KOPT-K1 (cell line): ENCODE data around the gene PTGIS.

Experiments
- H3K27ac ChIP-seq: fragments of 200-600 bp; sonication (generic); 2 replicates; pipeline ENCODE4 v1.5.1; 2016; ENCODE audit warnings: antibody characterized with exemption, mild to moderate bottlenecking, low read depth, low read length; ENCODE audit not compliant: poor library complexity, severe bottlenecking
- H3K36me3 ChIP-seq: fragments of 200-600 bp; sonication (generic); 2 replicates; pipeline ENCODE4 v1.5.1; 2017; ENCODE audit warnings: antibody characterized with exemption, mild to moderate bottlenecking, low read length, moderate library complexity; ENCODE audit not compliant: insufficient read depth
- H3K9me3 ChIP-seq: fragments of 200-600 bp; sonication (generic); 2 replicates; pipeline ENCODE4 v1.5.1; 2017; ENCODE audit warnings: antibody characterized with exemption, low read length, mild to moderate bottlenecking; ENCODE audit not compliant: insufficient read depth, poor library complexity, severe bottlenecking

Gene PTGIS

DNA sequence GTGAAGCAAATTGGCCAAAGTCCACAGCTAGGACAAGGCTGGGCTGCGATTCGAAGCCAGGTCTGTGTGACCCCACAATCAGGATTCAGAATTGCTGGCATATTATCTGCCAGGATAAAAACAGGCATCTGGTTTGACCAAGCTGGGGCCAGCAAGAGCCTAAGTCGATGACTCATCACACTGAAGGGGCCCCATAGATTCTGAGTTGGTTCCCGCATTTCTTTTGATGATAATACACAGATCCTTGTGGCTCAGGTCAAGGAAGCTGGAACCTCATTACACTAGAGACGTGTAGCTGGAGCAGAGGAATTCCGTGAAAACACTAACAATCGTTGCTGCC lies 92.0 kb downstream of the PTGIS start:
- H3K27ac ChIP-seq, result no peak overlapping the region
- H3K36me3 ChIP-seq, result no peaks in the 10 kb centered on the region
- no peaks in the 10 kb centered on the region for H3K9me3 ChIP-seq

DNA sequence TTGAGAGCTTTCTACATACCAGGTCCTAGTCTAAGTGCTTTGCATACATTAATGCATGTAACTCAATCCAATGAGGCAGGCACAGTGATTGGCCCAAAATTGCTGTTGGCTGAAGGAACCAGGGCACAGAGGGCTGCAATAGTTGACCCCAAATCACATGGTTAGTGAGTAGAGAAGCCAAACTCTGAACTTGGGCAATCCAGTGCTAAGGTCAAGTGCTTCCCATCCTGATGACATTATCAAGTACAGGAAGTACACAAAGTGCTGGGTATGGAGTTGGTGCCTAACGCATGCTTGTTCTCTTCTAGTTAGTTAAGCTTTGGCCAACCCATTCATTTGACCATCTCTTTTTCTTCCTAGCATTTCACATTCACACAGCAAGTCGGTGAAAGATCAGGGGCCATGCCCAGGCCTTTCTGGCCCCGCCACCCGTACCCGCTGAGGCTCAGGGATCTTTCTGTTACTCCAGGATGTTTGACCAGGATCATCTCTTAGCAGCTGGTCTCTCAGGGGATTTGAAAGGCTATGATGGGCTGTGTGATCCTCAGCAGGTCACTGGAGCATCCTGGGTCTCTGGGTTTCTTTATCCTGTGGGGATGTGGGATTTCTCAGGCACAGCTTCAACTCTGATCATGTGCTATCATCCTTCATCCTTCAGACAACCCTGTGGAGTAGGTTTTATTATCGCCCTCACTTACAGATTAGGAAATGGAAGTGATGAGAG lies 92.5 kb downstream of the PTGIS start:
- Histone ChIP-seq H3K9me3 (no peaks in the 10 kb centered on the region), H3K36me3 (no peaks in the 10 kb centered on the region), H3K27ac (no peak overlapping the region)

DNA sequence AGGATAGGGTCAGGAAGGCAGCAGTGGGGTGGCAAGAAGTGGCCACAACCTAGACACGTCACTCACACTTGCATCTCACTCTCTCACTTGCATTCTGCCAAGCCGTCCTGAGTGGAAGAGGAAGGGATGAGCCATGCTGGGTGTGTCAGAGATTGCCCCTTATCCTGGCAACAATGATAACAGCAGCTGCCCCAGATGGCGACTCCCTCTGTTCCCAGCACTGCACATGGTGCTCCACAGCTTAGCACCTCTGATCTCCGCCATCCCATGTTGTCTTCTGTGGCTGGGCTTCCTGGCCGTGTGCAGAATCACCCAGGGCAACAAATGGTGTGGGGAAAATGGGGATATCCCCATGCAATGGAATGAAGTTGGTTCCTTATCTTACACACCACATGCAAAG lies 96.5 kb downstream of the PTGIS start:
- H3K9me3 ChIP-seq, result no peaks in the 10 kb centered on the region
- no peak overlapping the region for H3K27ac ChIP-seq
- no peaks in the 10 kb centered on the region for H3K36me3 ChIP-seq

- H3K27ac ChIP-seq, result no peak overlapping the region
- no peaks in the 10 kb centered on the region for H3K9me3 ChIP-seq
- H3K36me3 ChIP-seq, result no peaks in the 10 kb centered on the region
Observed at GRCh38 chr20:49470922-49471321, 97.0 kb downstream of the PTGIS start.

DNA sequence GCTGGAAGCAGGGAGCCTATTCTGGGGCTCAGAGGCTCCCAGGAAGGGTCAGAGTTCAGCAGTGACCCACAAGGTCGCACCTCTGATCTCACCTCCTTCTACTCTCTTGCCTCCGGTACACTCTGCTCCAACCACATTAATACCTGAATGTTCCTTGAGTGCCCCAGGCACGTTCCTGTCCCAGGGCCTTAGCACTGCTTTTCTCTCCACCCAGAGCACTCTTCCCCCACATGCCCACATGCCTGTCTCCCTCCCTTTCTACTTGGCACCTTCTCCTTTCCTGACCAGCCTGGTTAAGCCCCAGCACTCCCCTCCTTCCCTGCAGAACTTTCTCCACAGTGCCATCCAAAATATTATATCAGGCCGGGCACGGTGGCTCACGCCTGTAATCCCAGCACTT lies 98.9 kb downstream of the PTGIS start:
- Histone ChIP-seq H3K9me3 (no peaks in the 10 kb centered on the region), H3K36me3 (no peaks in the 10 kb centered on the region), H3K27ac (no peak overlapping the region)

- Histone ChIP-seq H3K9me3 (no peaks in the 10 kb centered on the region), H3K36me3 (no peaks in the 10 kb centered on the region), H3K27ac (no peak overlapping the region)
Observed at GRCh38 chr20:49468412-49468811, 99.5 kb downstream of the PTGIS start.

DNA sequence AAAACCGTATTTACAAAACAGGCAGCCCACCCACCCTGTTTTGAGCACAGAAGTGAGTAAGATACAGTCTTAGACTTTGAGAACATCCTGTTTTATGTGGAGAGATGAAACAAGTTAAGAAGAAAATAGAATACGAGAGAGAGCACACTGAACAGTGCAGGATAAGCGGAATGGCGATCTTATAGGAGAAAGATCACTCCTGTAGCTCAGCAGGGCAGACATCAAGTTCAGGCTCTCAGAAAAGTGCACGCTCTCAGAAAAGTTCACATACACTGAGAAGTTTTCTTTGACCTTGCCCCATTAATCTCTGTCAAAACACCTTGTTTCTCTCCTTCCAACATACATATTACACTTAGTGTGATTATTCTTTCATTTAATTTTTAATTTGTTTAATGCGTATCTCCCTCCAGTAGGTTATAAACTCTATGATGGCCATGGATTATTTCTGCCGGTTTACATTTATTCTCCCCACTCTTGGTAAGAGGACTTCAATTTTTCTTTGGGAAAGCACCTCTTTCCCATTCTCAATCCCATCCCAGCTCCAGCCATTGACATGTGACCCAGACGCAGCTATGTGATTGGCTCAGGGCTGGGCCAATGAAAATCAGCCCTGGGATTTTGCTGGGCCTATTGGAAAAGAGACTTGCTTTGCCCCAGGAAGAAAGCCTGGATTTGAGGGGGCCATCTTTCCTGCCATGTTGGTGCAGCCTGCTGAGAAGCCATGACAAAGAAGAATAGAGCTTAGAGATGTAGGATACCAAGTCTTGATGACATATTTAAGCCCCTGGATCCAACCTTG lies 101.6 kb downstream of the PTGIS start:
- Histone ChIP-seq H3K27ac (no peak overlapping the region), H3K36me3 (no peaks in the 10 kb centered on the region), H3K9me3 (no peaks in the 10 kb centered on the region)

DNA sequence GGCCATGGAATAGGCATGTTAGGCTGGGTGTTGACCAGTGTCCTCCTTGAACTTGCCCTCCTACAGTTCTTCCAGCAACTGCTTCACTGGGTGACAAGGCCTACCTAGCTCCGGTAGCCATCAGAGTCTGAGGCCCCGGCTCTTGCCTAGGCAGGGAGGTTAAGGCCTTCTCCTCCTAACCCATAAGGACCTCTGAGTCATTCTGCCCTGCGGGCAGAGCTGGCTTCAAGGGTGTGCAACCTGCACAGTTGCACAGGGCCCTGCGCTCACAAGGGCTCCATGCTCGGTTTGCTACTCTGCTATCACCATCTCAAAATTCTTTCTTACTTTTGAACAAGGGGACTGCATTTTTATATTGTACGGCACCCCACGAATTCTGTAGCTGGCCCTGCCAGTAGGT lies 103.4 kb downstream of the PTGIS start:
- no peaks in the 10 kb centered on the region for H3K9me3 ChIP-seq
- no peaks in the 10 kb centered on the region for H3K36me3 ChIP-seq
- H3K27ac ChIP-seq, result no peak overlapping the region

- Histone ChIP-seq H3K36me3 (no peaks in the 10 kb centered on the region), H3K9me3 (no peaks in the 10 kb centered on the region), H3K27ac (no peak overlapping the region)
Observed at GRCh38 chr20:49462626-49463025, 105.3 kb downstream of the PTGIS start.

- H3K9me3 ChIP-seq, result no peaks in the 10 kb centered on the region
- no peak overlapping the region for H3K27ac ChIP-seq
- H3K36me3 ChIP-seq, result no peaks in the 10 kb centered on the region
Observed at GRCh38 chr20:49461894-49462620, 105.9 kb downstream of the PTGIS start.

GRCh38 chr20:49460916-49461315 lies 107.0 kb downstream of the PTGIS start:
- H3K9me3 ChIP-seq, result no peaks in the 10 kb centered on the region
- H3K27ac ChIP-seq, result no peak overlapping the region
- H3K36me3 ChIP-seq, result no peaks in the 10 kb centered on the region

- Histone ChIP-seq H3K9me3 (no peaks in the 10 kb centered on the region), H3K36me3 (no peaks in the 10 kb centered on the region), H3K27ac (no peak overlapping the region)
Observed at GRCh38 chr20:49460131-49460530, 107.8 kb downstream of the PTGIS start.

GRCh38 chr20:49459684-49460083 lies 108.3 kb downstream of the PTGIS start:
- H3K36me3 ChIP-seq, result no peaks in the 10 kb centered on the region
- no peak overlapping the region for H3K27ac ChIP-seq
- H3K9me3 ChIP-seq, result no peaks in the 10 kb centered on the region

DNA sequence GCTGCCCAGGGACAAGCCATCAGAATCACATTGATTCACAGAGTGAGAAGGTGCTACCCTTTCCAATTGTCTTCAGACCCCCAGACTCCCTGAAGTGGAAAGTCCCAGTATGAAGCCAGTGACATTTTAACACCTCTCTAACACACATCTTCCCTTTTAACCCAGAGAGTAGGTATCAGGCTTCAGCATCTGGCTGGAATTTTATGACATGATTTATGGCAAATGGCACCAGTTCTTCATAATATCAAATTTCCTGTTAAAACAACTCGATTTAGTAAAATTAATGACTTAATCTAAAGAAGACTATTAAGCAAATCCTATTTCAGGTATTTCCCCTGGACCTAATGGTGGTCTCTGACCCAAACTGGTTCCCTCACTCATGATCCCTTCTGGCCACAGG lies 110.5 kb downstream of the PTGIS start:
- Histone ChIP-seq H3K27ac (no peak overlapping the region), H3K36me3 (no peaks in the 10 kb centered on the region), H3K9me3 (no peaks in the 10 kb centered on the region)

DNA sequence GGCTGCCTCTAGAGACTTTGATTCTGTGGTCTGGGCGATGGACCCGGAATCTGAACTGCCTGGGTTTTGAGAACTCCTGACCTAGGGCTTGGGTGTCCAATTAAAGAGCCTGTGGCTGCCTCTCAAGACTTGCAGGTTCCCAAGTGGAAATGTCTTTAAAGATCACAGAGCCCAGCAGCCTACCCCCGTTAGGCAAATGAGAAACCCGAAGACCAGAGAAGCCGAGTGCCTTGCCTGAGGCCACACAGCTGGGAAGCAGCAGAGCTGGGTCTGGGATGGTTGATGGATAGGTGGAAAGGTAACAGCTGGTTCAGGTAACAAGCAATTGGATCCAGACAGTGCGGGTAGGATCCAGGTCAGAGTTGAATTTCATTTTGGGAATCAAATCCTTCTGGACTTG lies 111.3 kb downstream of the PTGIS start:
- Histone ChIP-seq H3K27ac (no peak overlapping the region), H3K9me3 (no peaks in the 10 kb centered on the region), H3K36me3 (no peaks in the 10 kb centered on the region)
